ENCODE data around the gene DRAXIN.

The DRAXIN gene

GRCh38 chr1:11736746-11737639, 45.5 kb downstream of the DRAXIN start:
- Histone ChIP-seq H3K36me3 (ENCODE audit: insufficient read depth, low read length) (no peaks in the 10 kb centered on the region), H3K4me3 (peak overlapping the region; percentile 90), H3K9me3 (ENCODE audit: low read depth, low read length) (no peaks in the 10 kb centered on the region), H3K27ac (no peak overlapping the region), H3K9ac (ENCODE audit: insufficient read length) (peak overlapping the region; percentile 66)
- no peak for DNase-seq (ENCODE audit: low read depth, low spot score)
- TF ChIP-seq EZH2 (IDR thresholded peaks at IDR 0.05) (no peak), POLR2AphosphoS5 (IDR thresholded peaks at IDR 0.05; ENCODE audit: borderline replicate concordance, low read depth, low read length) (no peak; the same call in 1 of the 2 replicates), FOXP2 (optimal IDR thresholded peaks at IDR 0.05; ENCODE audit: control extremely low read depth, extremely low read length, insufficient read depth) (no peak)

DNA sequence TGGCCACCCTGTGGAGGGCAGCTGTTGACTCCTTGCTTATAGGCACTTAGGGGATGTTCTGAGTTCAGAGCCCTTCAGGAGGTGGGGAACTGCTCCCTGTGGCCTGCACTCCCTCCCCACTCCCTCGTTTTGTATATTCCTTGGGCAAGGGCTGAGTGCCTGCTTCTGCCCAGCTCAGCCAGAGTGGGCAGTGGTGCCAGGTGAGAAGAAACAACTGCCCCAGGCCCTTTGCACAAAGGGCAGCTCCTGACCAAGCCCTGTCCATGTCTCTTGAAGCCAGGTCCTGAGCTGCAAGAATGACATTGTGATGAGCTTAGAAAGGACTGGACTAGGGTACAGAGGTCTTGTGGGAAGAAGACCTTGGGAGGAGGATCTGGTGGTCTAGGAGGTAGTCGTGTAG, 46.6 kb downstream of the DRAXIN start:
- TF ChIP-seq FOXP2 (optimal IDR thresholded peaks at IDR 0.05; ENCODE audit: control extremely low read depth, extremely low read length, insufficient read depth) (no peak), POLR2AphosphoS5 (IDR thresholded peaks at IDR 0.05; ENCODE audit: borderline replicate concordance, low read depth, low read length) (no peak), EZH2 (IDR thresholded peaks at IDR 0.05) (no peak)
- Histone ChIP-seq H3K27ac (no peak overlapping the region), H3K9me3 (ENCODE audit: low read depth, low read length) (no peaks in the 10 kb centered on the region), H3K4me3 (no peak overlapping the region), H3K9ac (ENCODE audit: insufficient read length) (no peak overlapping the region), H3K36me3 (ENCODE audit: insufficient read depth, low read length) (no peaks in the 10 kb centered on the region)
- no peak for DNase-seq (ENCODE audit: low read depth, low spot score)

- H3K9ac ChIP-seq (ENCODE audit: insufficient read length) = no peak overlapping the region
- no peaks in the 10 kb centered on the region for H3K9me3 ChIP-seq (ENCODE audit: low read depth, low read length)
- no peak for TF ChIP-seq FOXP2 (optimal IDR thresholded peaks at IDR 0.05; ENCODE audit: control extremely low read depth, extremely low read length, insufficient read depth)
- TF ChIP-seq EZH2 (IDR thresholded peaks at IDR 0.05) = no peak
- TF ChIP-seq POLR2AphosphoS5 (IDR thresholded peaks at IDR 0.05; ENCODE audit: borderline replicate concordance, low read depth, low read length) = no peak
- DNase-seq (ENCODE audit: low read depth, low spot score) = no peak
- no peak overlapping the region for H3K4me3 ChIP-seq
- H3K36me3 ChIP-seq (ENCODE audit: insufficient read depth, low read length) = no peaks in the 10 kb centered on the region
- no peak overlapping the region for H3K27ac ChIP-seq
These were observed 47.3 kb downstream of the DRAXIN start for GRCh38 chr1:11738783-11739182.

DNA sequence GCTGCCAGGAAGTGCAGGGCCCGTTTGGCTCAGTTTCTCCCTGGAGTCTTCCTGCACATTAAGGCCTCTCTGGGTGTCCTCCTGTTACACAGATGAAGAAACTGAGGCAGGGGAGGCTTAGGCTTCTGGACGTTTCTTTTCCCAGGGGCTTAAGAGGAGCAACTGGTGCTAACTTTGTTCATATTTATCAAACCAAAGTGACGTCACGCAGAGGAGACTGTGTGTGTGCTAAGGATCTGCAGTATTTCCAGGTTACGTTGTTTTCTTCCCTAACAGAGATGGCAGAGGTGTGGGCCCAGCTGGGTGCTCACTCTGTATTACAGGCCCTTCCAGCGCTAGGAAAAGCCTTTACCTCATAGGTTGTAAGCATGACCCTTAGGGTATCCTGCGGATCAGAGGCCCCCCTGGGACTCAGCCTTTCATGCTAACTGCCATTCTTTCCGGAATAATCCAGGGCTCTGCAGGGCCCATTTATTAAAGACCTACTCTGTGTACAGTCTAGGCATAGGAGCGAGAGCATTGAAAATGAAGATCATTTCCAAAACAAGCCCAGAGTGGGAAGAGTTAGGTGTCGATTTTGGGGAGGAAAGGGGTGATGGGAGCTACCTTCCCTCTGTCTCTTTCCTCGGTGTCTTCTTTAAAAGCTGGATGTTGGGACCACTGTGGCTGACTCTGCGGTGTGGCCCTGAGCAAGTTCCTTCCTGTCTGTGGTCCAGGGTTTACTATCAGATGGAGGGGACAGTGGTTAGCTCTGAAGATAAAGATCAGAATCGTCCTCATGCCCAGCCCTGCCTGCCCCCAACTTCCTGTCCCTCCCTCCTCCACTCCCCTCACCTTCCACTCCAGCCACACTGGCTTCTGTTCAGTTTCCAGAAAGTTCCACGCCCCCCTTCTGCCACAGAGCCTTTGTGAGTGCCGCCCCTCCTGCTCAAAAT, 49.0 kb downstream of the DRAXIN start:
- Histone ChIP-seq H3K9ac (ENCODE audit: insufficient read length) (no peak overlapping the region), H3K27ac (no peak overlapping the region), H3K4me3 (no peak overlapping the region), H3K9me3 (ENCODE audit: low read depth, low read length) (no peaks in the 10 kb centered on the region), H3K36me3 (ENCODE audit: insufficient read depth, low read length) (no peaks in the 10 kb centered on the region)
- TF ChIP-seq EZH2 (IDR thresholded peaks at IDR 0.05) (no peak), POLR2AphosphoS5 (IDR thresholded peaks at IDR 0.05; ENCODE audit: borderline replicate concordance, low read depth, low read length) (no peak), FOXP2 (optimal IDR thresholded peaks at IDR 0.05; ENCODE audit: control extremely low read depth, extremely low read length, insufficient read depth) (no peak)
- DNase-seq (ENCODE audit: low read depth, low spot score) = no peak

GRCh38 chr1:11741482-11741881, 50.0 kb downstream of the DRAXIN start:
- Histone ChIP-seq H3K9me3 (ENCODE audit: low read depth, low read length) (no peaks in the 10 kb centered on the region), H3K4me3 (no peak overlapping the region), H3K36me3 (ENCODE audit: insufficient read depth, low read length) (no peaks in the 10 kb centered on the region), H3K9ac (ENCODE audit: insufficient read length) (no peak overlapping the region), H3K27ac (no peak overlapping the region)
- no peak for DNase-seq (ENCODE audit: low read depth, low spot score)
- TF ChIP-seq POLR2AphosphoS5 (IDR thresholded peaks at IDR 0.05; ENCODE audit: borderline replicate concordance, low read depth, low read length) (no peak), EZH2 (IDR thresholded peaks at IDR 0.05) (no peak), FOXP2 (optimal IDR thresholded peaks at IDR 0.05; ENCODE audit: control extremely low read depth, extremely low read length, insufficient read depth) (no peak)

- no peaks in the 10 kb centered on the region for H3K9me3 ChIP-seq (ENCODE audit: low read depth, low read length)
- no peaks in the 10 kb centered on the region for H3K36me3 ChIP-seq (ENCODE audit: insufficient read depth, low read length)
- no peak for DNase-seq (ENCODE audit: low read depth, low spot score)
- TF ChIP-seq FOXP2 (optimal IDR thresholded peaks at IDR 0.05; ENCODE audit: control extremely low read depth, extremely low read length, insufficient read depth) (no peak), POLR2AphosphoS5 (IDR thresholded peaks at IDR 0.05; ENCODE audit: borderline replicate concordance, low read depth, low read length) (no peak), EZH2 (IDR thresholded peaks at IDR 0.05) (no peak)
- H3K27ac ChIP-seq = no peak overlapping the region
- no peak overlapping the region for H3K4me3 ChIP-seq
- H3K9ac ChIP-seq (ENCODE audit: insufficient read length) = no peak overlapping the region
These were observed 50.5 kb downstream of the DRAXIN start for GRCh38 chr1:11741919-11742558.

DNA sequence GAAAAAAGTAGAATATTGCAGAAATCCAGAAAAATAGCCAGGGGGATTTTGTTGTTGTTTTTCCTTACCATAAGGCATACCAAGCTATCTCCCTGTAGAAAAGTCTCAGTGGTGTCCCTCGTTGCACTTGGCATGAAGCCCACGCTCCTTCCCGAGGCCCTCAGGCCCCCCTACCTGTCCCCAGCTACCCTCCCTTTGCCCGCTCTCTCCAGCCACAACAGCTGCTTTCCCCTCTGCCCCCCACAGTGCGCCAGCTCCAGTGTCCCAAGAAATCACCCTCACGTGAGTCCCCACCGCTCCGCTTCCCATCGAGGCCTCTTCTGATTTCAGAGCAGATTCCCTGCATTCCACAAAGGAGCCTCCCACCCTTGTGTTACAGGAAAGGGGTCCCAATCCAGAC, 52.8 kb downstream of the DRAXIN start:
- H3K27ac ChIP-seq = no peak overlapping the region
- DNase-seq (ENCODE audit: low read depth, low spot score) = no peak
- H3K9ac ChIP-seq (ENCODE audit: insufficient read length) = no peak overlapping the region
- TF ChIP-seq EZH2 (IDR thresholded peaks at IDR 0.05) (no peak), FOXP2 (optimal IDR thresholded peaks at IDR 0.05; ENCODE audit: control extremely low read depth, extremely low read length, insufficient read depth) (no peak), POLR2AphosphoS5 (IDR thresholded peaks at IDR 0.05; ENCODE audit: borderline replicate concordance, low read depth, low read length) (no peak)
- H3K9me3 ChIP-seq (ENCODE audit: low read depth, low read length) = no peaks in the 10 kb centered on the region
- no peaks in the 10 kb centered on the region for H3K36me3 ChIP-seq (ENCODE audit: insufficient read depth, low read length)
- no peak overlapping the region for H3K4me3 ChIP-seq

DNA sequence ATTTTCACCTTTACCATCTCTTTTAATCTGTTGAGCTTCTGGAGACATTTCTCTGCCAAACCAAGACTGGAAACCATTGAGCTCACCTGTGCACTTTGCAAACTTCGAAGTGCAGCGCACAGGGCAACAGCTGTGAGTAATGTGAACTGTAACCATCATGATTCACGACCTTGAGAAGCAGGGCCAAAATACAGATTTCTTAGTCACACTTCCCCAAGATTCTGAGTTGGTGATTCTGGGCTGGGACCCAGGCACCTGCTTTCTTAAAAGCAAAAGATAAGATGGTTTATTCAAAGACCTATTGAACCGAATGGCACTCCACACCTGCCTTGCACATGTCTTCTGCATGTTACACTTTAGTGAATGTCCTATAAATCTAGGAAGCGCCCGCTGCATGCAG, 54.6 kb downstream of the DRAXIN start:
- Histone ChIP-seq H3K9ac (ENCODE audit: insufficient read length) (no peak overlapping the region), H3K27ac (no peak overlapping the region)
- TF ChIP-seq POLR2AphosphoS5 (IDR thresholded peaks at IDR 0.05; ENCODE audit: borderline replicate concordance, low read depth, low read length) (no peak), FOXP2 (optimal IDR thresholded peaks at IDR 0.05; ENCODE audit: control extremely low read depth, extremely low read length, insufficient read depth) (no peak), EZH2 (IDR thresholded peaks at IDR 0.05) (no peak)

More for the DNA sequence above, 54.6 kb downstream of the DRAXIN start:
- no peaks in the 10 kb centered on the region for H3K36me3 ChIP-seq (ENCODE audit: insufficient read depth, low read length)
- H3K4me3 ChIP-seq = no peak overlapping the region
- DNase-seq (ENCODE audit: low read depth, low spot score) = no peak
- no peaks in the 10 kb centered on the region for H3K9me3 ChIP-seq (ENCODE audit: low read depth, low read length)

Data from SK-N-MC (cell line).